ENCODE measurements around the gene ZNF688.

The ZNF688 gene

GRCh38 chr16:30521476-30521872 lies 50.0 kb downstream of the ZNF688 start:
- Histone ChIP-seq H3K9me3 (ENCODE audit: control insufficient read depth, insufficient read depth, low read depth, low read length) (no peaks in the 10 kb centered on the region), H3K4me1 (ENCODE audit: control insufficient read depth, insufficient read depth, low read length) (no peaks in the 10 kb centered on the region), H3K27me3 (ENCODE audit: control insufficient read depth, insufficient read depth, low read length) (no peaks in the 10 kb centered on the region), H3K9ac (ENCODE audit: low read length) (no peak overlapping the region), H3K27ac (ENCODE audit: low read depth, low read length) (no peak overlapping the region), H3K4me3 (ENCODE audit: low read depth, low read length) (no peak overlapping the region), H3K36me3 (ENCODE audit: control insufficient read depth, insufficient read depth, low read length) (peaks cover 11% of the 10 kb centered on the region)
